Mesendoderm (in vitro differentiated cells): ENCODE data around the gene TCEAL2.
A peak's percentile ranks its signal among the peaks of the same experiment; 100 is the strongest.
"Not testable (repeated sequence)": the region's sequence is repeated elsewhere in the genome, so short reads cannot be mapped to it uniquely, and the experiment has no call there.

ENCODE experiments used
- DNase-seq: peaks from one replicate; pipeline ENCODE4 v3.0.0; 2013
- H2AK5ac ChIP-seq: 2 replicates; pipeline ENCODE4 v1.6.1; 2013; ENCODE audit warnings: low read length, inconsistent platforms
- H2BK120ac ChIP-seq: 2 replicates; pipeline ENCODE4 v1.6.1; 2013; ENCODE audit warnings: low read depth, mild to moderate bottlenecking, low read length, moderate library complexity, mixed read lengths
- H2BK15ac ChIP-seq: replicated peaks from 2 replicates; pipeline ENCODE4 v1.6.1; 2013; ENCODE audit warnings: low read depth, mild to moderate bottlenecking, moderate library complexity
- H2BK5ac ChIP-seq: 2 replicates; pipeline ENCODE4 v1.6.1; 2013; ENCODE audit warnings: low read length, inconsistent platforms
- H3K18ac ChIP-seq: 2 replicates; pipeline ENCODE4 v1.6.1; 2013; ENCODE audit warnings: mild to moderate bottlenecking, low read length, mixed read lengths
- H3K23ac ChIP-seq: one replicate; pipeline ENCODE4 v1.6.1; 2013; ENCODE audit warnings: low read length
- H3K27ac ChIP-seq: 2 replicates; pipeline ENCODE4 v1.5.1; 2013; ENCODE audit warnings: low read depth, mild to moderate bottlenecking, inconsistent platforms, low read length, moderate library complexity
- H3K27me3 ChIP-seq: 2 replicates; pipeline ENCODE4 v1.6.1; 2013; ENCODE audit warnings: low read length, control low read depth, mild to moderate bottlenecking, inconsistent platforms; ENCODE audit not compliant: insufficient read depth, poor library complexity
- H3K36me3 ChIP-seq: 2 replicates; pipeline ENCODE4 v1.6.1; 2013; ENCODE audit warnings: low read length, inconsistent platforms; ENCODE audit not compliant: control insufficient read depth, insufficient read depth
- H3K4ac ChIP-seq: one replicate; pipeline ENCODE4 v1.6.1; 2013; ENCODE audit warnings: low read depth, mild to moderate bottlenecking, low read length, moderate library complexity
- H3K4me1 ChIP-seq: 2 replicates; pipeline ENCODE4 v1.6.1; 2013; ENCODE audit warnings: low read depth, low read length, inconsistent platforms; ENCODE audit not compliant: control insufficient read depth
- H3K4me2 ChIP-seq: 2 replicates; pipeline ENCODE4 v1.6.1; 2013; ENCODE audit warnings: low read length
- H3K4me3 ChIP-seq: 2 replicates; pipeline ENCODE4 v1.5.1; 2013; ENCODE audit warnings: mild to moderate bottlenecking, low read length
- H3K56ac ChIP-seq: one replicate; pipeline ENCODE4 v1.6.1; 2013; ENCODE audit warnings: low read length
- H3K79me1 ChIP-seq: 2 replicates; pipeline ENCODE4 v1.6.1; 2013; ENCODE audit warnings: low read length, inconsistent platforms
- H3K79me2 ChIP-seq: 2 replicates; pipeline ENCODE4 v1.6.1; 2013; ENCODE audit warnings: mild to moderate bottlenecking, low read length; ENCODE audit not compliant: control insufficient read depth, insufficient read depth
- H3K9ac ChIP-seq: 2 replicates; pipeline ENCODE4 v1.6.1; 2013; ENCODE audit warnings: low read length, inconsistent platforms
- H4K5ac ChIP-seq: one replicate; pipeline ENCODE4 v1.6.1; 2013; ENCODE audit warnings: low read length
- H4K8ac ChIP-seq: one replicate; pipeline ENCODE4 v1.6.1; 2013; ENCODE audit warnings: low read depth, mild to moderate bottlenecking, control low read depth, low read length, moderate library complexity
- WGBS: extraction: QIAGEN DNeasy Blood & Tissue Kit; methylation state at CpG from one replicate; pipeline ENCODE4 v1.1.7; 2013; ENCODE audit warnings: low lambda C conversion rate, missing lambda C conversion rate; ENCODE audit not compliant: insufficient coverage; ENCODE audit errors: extremely low coverage; 5-methylcytosine and 5-hydroxymethylcytosine counted together

Gene TCEAL2

DNA sequence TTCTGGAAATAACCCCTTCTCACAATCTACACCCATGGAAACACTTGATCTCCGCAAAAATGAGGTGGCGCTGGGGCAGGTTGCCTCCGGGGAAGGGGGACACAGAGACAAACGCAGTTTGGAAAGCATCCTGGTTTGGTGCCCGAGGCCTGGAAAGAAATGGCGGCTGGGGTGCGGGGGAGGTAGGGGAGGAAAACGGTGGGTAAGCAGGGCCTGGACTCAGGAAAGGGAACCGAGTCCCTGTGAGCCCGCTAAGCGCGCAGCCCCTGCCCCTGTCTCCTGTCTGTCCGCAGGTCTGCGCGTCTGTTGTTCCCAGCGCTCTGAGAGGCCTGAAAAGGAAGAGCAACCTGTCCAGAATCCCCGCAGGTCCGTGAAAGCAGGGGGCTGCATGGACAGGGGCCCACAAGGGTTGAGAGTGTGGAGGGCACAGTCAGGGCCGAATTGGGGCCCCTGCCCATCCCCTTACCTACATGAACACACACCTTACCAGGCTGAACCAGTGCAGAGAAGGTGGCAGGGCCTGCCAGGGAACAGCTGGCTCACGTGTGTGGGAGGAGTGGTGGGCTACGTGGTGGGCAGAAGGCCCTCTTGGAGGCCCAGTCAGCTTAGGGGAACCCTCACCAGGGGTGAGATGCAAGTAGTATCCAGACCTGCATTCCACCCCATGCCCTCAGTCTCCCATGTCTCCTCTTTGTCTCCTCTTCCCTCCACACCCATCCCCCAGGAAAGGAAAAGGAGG lies 770 bp downstream of the TCEAL2 start:
- H3K4me2 ChIP-seq, H3K36me3 ChIP-seq, H3K4me3 ChIP-seq, H2BK15ac ChIP-seq, H3K27me3 ChIP-seq, H2BK5ac ChIP-seq, DNase-seq, H3K23ac ChIP-seq, H3K79me1 ChIP-seq, H2AK5ac ChIP-seq, H3K27ac ChIP-seq, H3K79me2 ChIP-seq, H3K18ac ChIP-seq, H4K5ac ChIP-seq, H3K4me1 ChIP-seq, H3K4ac ChIP-seq, H4K8ac ChIP-seq, H2BK120ac ChIP-seq: not testable (repeated sequence)
- WGBS, result no CpG with 5 or more reads among the region's 21 CpGs
- Histone ChIP-seq H3K56ac (peak overlapping the region; percentile 49), H3K9ac (peak overlapping the region; percentile 44)

DNA sequence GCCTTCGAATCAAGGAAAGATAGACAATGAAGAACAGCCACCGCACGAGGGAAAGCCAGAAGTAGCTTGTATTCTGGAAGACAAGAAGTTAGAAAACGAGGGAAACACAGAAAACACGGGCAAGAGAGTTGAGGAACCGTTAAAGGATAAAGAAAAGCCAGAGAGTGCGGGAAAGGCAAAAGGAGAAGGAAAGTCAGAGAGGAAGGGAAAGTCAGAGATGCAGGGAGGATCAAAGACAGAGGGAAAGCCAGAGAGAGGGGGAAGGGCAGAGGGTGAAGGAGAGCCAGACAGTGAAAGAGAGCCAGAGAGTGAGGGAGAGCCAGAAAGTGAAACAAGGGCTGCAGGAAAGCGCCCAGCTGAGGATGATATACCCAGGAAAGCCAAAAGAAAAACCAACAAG lies 1.4 kb downstream of the TCEAL2 start:
- H3K56ac ChIP-seq, result no peak overlapping the region
- H3K9ac ChIP-seq, result no peak overlapping the region
- no peak overlapping the region for H2AK5ac ChIP-seq
- H4K5ac ChIP-seq, result no peak overlapping the region
- H3K27me3 ChIP-seq, result no peaks in the 10 kb centered on the region
- H3K36me3 ChIP-seq, result no peaks in the 10 kb centered on the region
- WGBS, result no CpG with 5 or more reads among the region's 8 CpGs
- H3K79me1 ChIP-seq, result no peaks in the 10 kb centered on the region
- H2BK15ac ChIP-seq, result no peak overlapping the region
- H2BK120ac ChIP-seq, result no peak overlapping the region
- no peaks in the 10 kb centered on the region for H3K4me1 ChIP-seq
- H3K18ac ChIP-seq, result no peak overlapping the region
- H3K4ac ChIP-seq, result no peak overlapping the region
- no peak overlapping the region for H3K23ac ChIP-seq
- H2BK5ac ChIP-seq, result no peak overlapping the region
- no peak overlapping the region for H3K4me2 ChIP-seq
- no peak for DNase-seq
- H3K79me2 ChIP-seq, result no peaks in the 10 kb centered on the region
- no peak overlapping the region for H4K8ac ChIP-seq
- H3K4me3 ChIP-seq, result no peak overlapping the region
- no peak overlapping the region for H3K27ac ChIP-seq

DNA sequence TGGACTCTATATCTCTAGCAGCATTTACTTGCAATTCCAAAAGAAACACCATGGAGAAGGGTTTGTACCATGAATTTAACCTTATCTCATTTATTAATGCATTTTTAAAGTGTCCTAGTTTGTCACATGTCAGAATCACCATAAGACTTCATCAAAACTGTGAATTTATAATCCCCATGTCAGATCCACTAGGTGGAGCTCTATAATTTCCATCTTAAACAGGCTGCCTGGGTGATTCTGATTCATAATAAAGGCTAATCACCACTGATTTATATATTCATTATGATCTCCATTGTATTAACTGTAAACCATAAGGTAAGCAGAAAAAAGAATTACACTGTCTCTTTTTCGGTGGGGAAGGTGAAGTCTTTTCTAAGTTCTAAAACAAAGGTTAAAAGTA lies 4.0 kb downstream of the TCEAL2 start:
- Histone ChIP-seq H3K4ac (no peak overlapping the region), H3K27ac (no peak overlapping the region), H3K27me3 (no peaks in the 10 kb centered on the region), H2AK5ac (no peak overlapping the region), H3K4me2 (no peak overlapping the region), H3K4me3 (no peak overlapping the region), H4K8ac (no peak overlapping the region), H3K79me2 (no peaks in the 10 kb centered on the region), H3K36me3 (no peaks in the 10 kb centered on the region), H4K5ac (no peak overlapping the region), H3K4me1 (no peaks in the 10 kb centered on the region), H3K18ac (no peak overlapping the region), H2BK15ac (no peak overlapping the region), H2BK5ac (no peak overlapping the region), H3K56ac (no peak overlapping the region), H3K23ac (no peak overlapping the region), H2BK120ac (no peak overlapping the region), H3K9ac (no peak overlapping the region), H3K79me1 (no peaks in the 10 kb centered on the region)
- DNase-seq, result no peak
- WGBS, result no CpG with 5 or more reads among the region's 1 CpG

DNA sequence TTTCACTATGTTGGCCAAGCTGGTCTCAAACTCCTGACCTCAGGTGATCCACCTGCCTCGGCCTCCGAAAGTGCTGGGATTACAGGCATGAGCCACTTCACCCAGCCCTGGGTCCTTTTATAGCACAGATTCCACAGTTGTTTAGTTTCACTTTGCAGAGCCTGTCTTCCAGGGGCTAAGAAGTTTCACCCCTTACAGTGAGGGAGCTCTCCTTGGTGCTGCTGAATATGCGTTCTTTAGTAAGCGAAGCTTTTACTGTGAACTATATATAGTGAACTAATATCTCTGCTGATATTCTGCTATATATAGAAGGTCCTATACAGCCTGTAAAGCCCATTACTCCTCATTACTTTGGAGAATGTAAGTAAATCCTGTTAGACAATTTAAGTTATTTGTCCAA lies 12.6 kb downstream of the TCEAL2 start:
- Histone ChIP-seq H4K5ac (no peak overlapping the region), H4K8ac (no peak overlapping the region), H3K18ac (no peak overlapping the region), H2AK5ac (no peak overlapping the region), H3K4me1 (no peaks in the 10 kb centered on the region), H3K27ac (no peak overlapping the region), H2BK15ac (no peak overlapping the region), H2BK120ac (no peak overlapping the region), H3K27me3 (no peaks in the 10 kb centered on the region), H3K56ac (no peak overlapping the region), H3K4ac (no peak overlapping the region), H3K79me2 (no peaks in the 10 kb centered on the region), H3K4me2 (no peak overlapping the region), H3K79me1 (no peaks in the 10 kb centered on the region), H3K9ac (no peak overlapping the region), H2BK5ac (no peak overlapping the region), H3K23ac (no peak overlapping the region), H3K4me3 (no peak overlapping the region), H3K36me3 (no peaks in the 10 kb centered on the region)
- no CpG with 5 or more reads among the region's 4 CpGs for WGBS
- DNase-seq, result no peak

DNA sequence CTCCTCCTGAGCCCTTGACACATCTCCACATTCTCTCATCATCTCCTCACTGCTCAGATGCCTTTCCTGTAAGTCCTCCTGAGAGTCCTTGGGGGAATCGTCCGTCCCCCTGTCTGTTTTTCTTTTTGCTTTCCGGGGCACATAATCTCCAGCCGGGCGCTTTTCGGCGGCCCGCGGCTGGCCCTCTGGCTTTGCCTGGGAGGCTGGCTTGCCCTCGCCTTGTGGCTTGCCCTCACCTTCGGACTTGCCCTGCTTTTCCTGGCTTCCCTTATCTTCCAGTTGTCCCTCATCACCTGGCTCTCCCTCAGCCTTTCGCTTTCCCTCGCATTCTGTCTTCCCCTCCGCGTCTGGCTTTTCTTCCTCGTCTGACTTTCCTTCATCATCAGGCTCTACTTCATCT lies 15.4 kb downstream of the TCEAL2 start:
- not testable (repeated sequence) for H3K27ac ChIP-seq, H3K23ac ChIP-seq, H3K4me2 ChIP-seq, H3K4me1 ChIP-seq, H2BK15ac ChIP-seq, H4K5ac ChIP-seq, H2AK5ac ChIP-seq, DNase-seq, H4K8ac ChIP-seq, H3K79me2 ChIP-seq, H2BK120ac ChIP-seq, H3K27me3 ChIP-seq, H3K4me3 ChIP-seq, H3K9ac ChIP-seq, H3K4ac ChIP-seq, H3K36me3 ChIP-seq, H3K18ac ChIP-seq, H2BK5ac ChIP-seq, H3K56ac ChIP-seq, H3K79me1 ChIP-seq
- no CpG with 5 or more reads among the region's 16 CpGs for WGBS

DNA sequence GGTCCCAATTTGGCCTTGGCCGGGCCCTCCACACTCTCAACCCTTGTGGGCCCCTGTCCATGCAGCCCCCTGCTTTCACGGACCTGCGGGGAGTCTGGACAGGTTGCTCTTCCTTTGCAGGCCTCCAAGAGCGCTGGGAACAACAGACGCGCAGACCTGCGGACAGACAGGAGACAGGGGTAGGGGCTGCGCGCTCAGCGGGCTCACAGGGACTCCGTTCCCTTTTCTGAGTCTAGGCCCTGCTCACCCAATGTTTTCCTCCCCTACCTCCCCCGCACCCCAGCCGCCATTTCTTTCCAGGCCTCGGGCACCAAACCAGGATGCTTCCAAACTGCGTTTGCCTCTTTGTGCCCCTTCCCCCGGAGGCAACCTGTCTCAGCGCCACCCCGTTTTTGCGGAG lies 16.2 kb downstream of the TCEAL2 start:
- H3K79me1 ChIP-seq, H3K18ac ChIP-seq, H3K56ac ChIP-seq, H2BK15ac ChIP-seq, H3K4me1 ChIP-seq, H2AK5ac ChIP-seq, DNase-seq, H2BK5ac ChIP-seq, H4K5ac ChIP-seq, H2BK120ac ChIP-seq, H3K4ac ChIP-seq, H3K4me2 ChIP-seq, H3K27ac ChIP-seq, H4K8ac ChIP-seq, H3K9ac ChIP-seq, H3K79me2 ChIP-seq, H3K4me3 ChIP-seq, H3K27me3 ChIP-seq, H3K23ac ChIP-seq, H3K36me3 ChIP-seq: not testable (repeated sequence)
- WGBS, result no CpG with 5 or more reads among the region's 19 CpGs
